Activated CD4-positive, alpha-beta T cell treated with anti-CD3 and anti-CD28 coated beads, Interleukin-2, amount 10 ng/mL, durations not matched to agents 7 days and 5 days (primary cell): ENCODE measurements around the gene CRHR1. TPM values are rescaled to one million over a fixed set of nuclear protein-coding genes. Genes with fewer than 3 reads are reported as not detected.
"Not testable (repeated sequence)": the region's sequence is repeated elsewhere in the genome, so short reads cannot be mapped to it uniquely, and the experiment has no call there.

Source experiments
- CTCF ChIA-PET: fragments of 350-600 bp; sonication (Branson Sonifier 250); formaldehyde crosslinking; loops from one replicate; lab custom pipeline; 2021; ENCODE audit warnings: antibody characterized with exemption; lab: Charles Lee
- POLR2A ChIA-PET: fragments of 350-600 bp; sonication (Branson Sonifier 250); formaldehyde crosslinking; loops from one replicate; lab custom pipeline; 2021; ENCODE audit warnings: antibody characterized with exemption; lab: Charles Lee
- DNase-seq: peaks from one replicate; pipeline ENCODE4 v3.0.0-alpha.2; 2020
- H3K27ac Mint-ChIP-seq: one replicate; pipeline ENCODE4 v1.8.0; 2021; ENCODE audit warnings: mild to moderate bottlenecking, moderate library complexity, mixed read lengths
- H3K27me3 Mint-ChIP-seq: one replicate; pipeline ENCODE4 v1.8.0; 2021; ENCODE audit warnings: mixed read lengths
- H3K36me3 Mint-ChIP-seq: one replicate; pipeline ENCODE4 v1.8.0; 2021; ENCODE audit warnings: low read depth, mixed read lengths
- H3K4me1 Mint-ChIP-seq: one replicate; pipeline ENCODE4 v1.8.0; 2021; ENCODE audit warnings: mixed read lengths
- H3K4me3 Mint-ChIP-seq: one replicate; pipeline ENCODE4 v1.8.0; 2021; ENCODE audit warnings: mild to moderate bottlenecking, moderate library complexity, mixed read lengths
- H3K9me3 Mint-ChIP-seq: one replicate; pipeline ENCODE4 v1.8.0; 2021; ENCODE audit warnings: mixed read lengths
- total RNA-seq, 2 experiments: library from RNA; stranded (reverse); gene quantifications; one replicate each; pipeline ENCODE4 v1.2.3, GENCODE V29; 2021

The CRHR1 gene
- total RNA-seq, 2 experiments from 2014 or later, result not detected

- ChIA-PET POLR2A (no interaction called here), CTCF (no interaction called here)
- H3K27ac Mint-ChIP-seq, result no peak overlapping the region
- no peak overlapping the region for H3K4me3 Mint-ChIP-seq
- H3K27me3 Mint-ChIP-seq, result peaks cover 9% of the 10 kb centered on the region
- H3K36me3 Mint-ChIP-seq, result no peaks in the 10 kb centered on the region
- DNase-seq, result no peak
- peaks cover 1% of the 10 kb centered on the region for H3K4me1 Mint-ChIP-seq
- H3K9me3 Mint-ChIP-seq, result no peaks in the 10 kb centered on the region
Measured at GRCh38 chr17:45857977-45858708, 74.0 kb downstream of the CRHR1 start.

GRCh38 chr17:45861165-45861564 lies 77.0 kb downstream of the CRHR1 start:
- Mint-ChIP-seq H3K27me3 (peaks cover 20% of the 10 kb centered on the region), H3K27ac (no peak overlapping the region), H3K4me1 (peaks cover 8% of the 10 kb centered on the region), H3K4me3 (no peak overlapping the region), H3K36me3 (no peaks in the 10 kb centered on the region), H3K9me3 (no peaks in the 10 kb centered on the region)
- ChIA-PET CTCF (no interaction called here), POLR2A (no interaction called here)
- no peak for DNase-seq

GRCh38 chr17:45862127-45862526 lies 78.0 kb downstream of the CRHR1 start:
- CTCF ChIA-PET, H3K36me3 Mint-ChIP-seq, POLR2A ChIA-PET, H3K4me1 Mint-ChIP-seq, DNase-seq, H3K27ac Mint-ChIP-seq, H3K4me3 Mint-ChIP-seq, H3K9me3 Mint-ChIP-seq: not testable (repeated sequence)
- H3K27me3 Mint-ChIP-seq, result peaks cover 20% of the 10 kb centered on the region

GRCh38 chr17:45863857-45864654 lies 79.9 kb downstream of the CRHR1 start:
- POLR2A ChIA-PET, result no interaction called here
- Mint-ChIP-seq H3K27me3 (peaks cover 17% of the 10 kb centered on the region), H3K4me3 (no peak overlapping the region), H3K9me3 (no peaks in the 10 kb centered on the region), H3K4me1 (peaks cover 8% of the 10 kb centered on the region), H3K36me3 (no peaks in the 10 kb centered on the region), H3K27ac (no peak overlapping the region)
- CTCF ChIA-PET, result interaction anchor here (1.1 kb wide), 2 partner anchors 9 to 12 kb away, joined by 3 read pairs; no protein-coding TSS in a partner anchor
- no peak for DNase-seq

GRCh38 chr17:45867171-45867570 lies 83.1 kb downstream of the CRHR1 start:
- H3K4me1 Mint-ChIP-seq, result peaks cover 8% of the 10 kb centered on the region

GRCh38 chr17:45867702-45868101 lies 83.6 kb downstream of the CRHR1 start:
- Mint-ChIP-seq H3K9me3 (no peaks in the 10 kb centered on the region), H3K36me3 (no peaks in the 10 kb centered on the region), H3K4me1 (peaks cover 8% of the 10 kb centered on the region), H3K4me3 (no peak overlapping the region), H3K27me3 (peaks cover 13% of the 10 kb centered on the region), H3K27ac (no peak overlapping the region)
- no peak for DNase-seq
- CTCF ChIA-PET, result interaction anchor here (0.6 kb wide), 1 partner anchor 184 kb away, joined by 3 read pairs; no protein-coding TSS in a partner anchor
- POLR2A ChIA-PET, result no interaction called here

More at GRCh38 chr17:45867171-45867570, 83.1 kb downstream of the CRHR1 start:
- Mint-ChIP-seq H3K27ac (no peak overlapping the region), H3K27me3 (peaks cover 13% of the 10 kb centered on the region), H3K36me3 (no peaks in the 10 kb centered on the region), H3K4me3 (no peak overlapping the region), H3K9me3 (no peaks in the 10 kb centered on the region)
- no peak for DNase-seq
- CTCF ChIA-PET, result no interaction called here
- POLR2A ChIA-PET, result no interaction called here

- no peak for DNase-seq
- H3K4me3 Mint-ChIP-seq, result no peak overlapping the region
- H3K27me3 Mint-ChIP-seq, result peaks cover 12% of the 10 kb centered on the region
- no peak overlapping the region for H3K27ac Mint-ChIP-seq
- ChIA-PET CTCF (no interaction called here), POLR2A (no interaction called here)
- H3K36me3 Mint-ChIP-seq, result no peaks in the 10 kb centered on the region
- H3K9me3 Mint-ChIP-seq, result no peaks in the 10 kb centered on the region
- peaks cover 9% of the 10 kb centered on the region for H3K4me1 Mint-ChIP-seq
Measured at GRCh38 chr17:45868276-45868675, 84.2 kb downstream of the CRHR1 start.

- peaks cover 7% of the 10 kb centered on the region for H3K4me1 Mint-ChIP-seq
- H3K27me3 Mint-ChIP-seq, result peaks cover 8% of the 10 kb centered on the region
- H3K27ac Mint-ChIP-seq, result no peak overlapping the region
- ChIA-PET CTCF (interaction anchor here (1.0 kb wide), 1 partner anchor 10 kb away, joined by 3 read pairs; no protein-coding TSS in a partner anchor), POLR2A (no interaction called here)
- no peak for DNase-seq
- H3K9me3 Mint-ChIP-seq, result no peaks in the 10 kb centered on the region
- H3K4me3 Mint-ChIP-seq, result no peak overlapping the region
- H3K36me3 Mint-ChIP-seq, result no peaks in the 10 kb centered on the region
Measured at GRCh38 chr17:45869676-45870341, 85.7 kb downstream of the CRHR1 start.

GRCh38 chr17:45870342-45870974 lies 86.3 kb downstream of the CRHR1 start:
- no peak for DNase-seq
- CTCF ChIA-PET, result no interaction called here
- Mint-ChIP-seq H3K36me3 (no peaks in the 10 kb centered on the region), H3K27ac (no peak overlapping the region), H3K4me3 (no peak overlapping the region), H3K27me3 (peaks cover 5% of the 10 kb centered on the region), H3K4me1 (peaks cover 7% of the 10 kb centered on the region), H3K9me3 (no peaks in the 10 kb centered on the region)
- POLR2A ChIA-PET, result no interaction called here

GRCh38 chr17:45871718-45872117 lies 87.6 kb downstream of the CRHR1 start:
- CTCF ChIA-PET, result no interaction called here
- Mint-ChIP-seq H3K36me3 (no peaks in the 10 kb centered on the region), H3K27ac (no peak overlapping the region), H3K9me3 (no peaks in the 10 kb centered on the region), H3K4me3 (no peak overlapping the region), H3K4me1 (peaks cover 7% of the 10 kb centered on the region), H3K27me3 (peaks cover 4% of the 10 kb centered on the region)
- DNase-seq, result no peak
- POLR2A ChIA-PET, result no interaction called here

GRCh38 chr17:45873728-45874127 lies 89.6 kb downstream of the CRHR1 start:
- CTCF ChIA-PET, result interaction anchor here (0.6 to 1.4 kb wide), 3 partner anchors 9 to 43 kb away, joined by 3 read pairs; no protein-coding TSS in a partner anchor
- Mint-ChIP-seq H3K9me3 (no peaks in the 10 kb centered on the region), H3K27me3 (peaks cover 8% of the 10 kb centered on the region), H3K4me3 (no peak overlapping the region), H3K4me1 (peaks cover 7% of the 10 kb centered on the region), H3K27ac (peak overlapping the region; percentile 65), H3K36me3 (no peaks in the 10 kb centered on the region)
- peak; percentile 29 for DNase-seq
- POLR2A ChIA-PET, result interaction anchor here (0.7 kb wide), 1 partner anchor 196 kb away, joined by 6 read pairs; no protein-coding TSS in a partner anchor

- H3K4me3 Mint-ChIP-seq, result no peak overlapping the region
- H3K27ac Mint-ChIP-seq, result no peak overlapping the region
- H3K4me1 Mint-ChIP-seq, result peaks cover 7% of the 10 kb centered on the region
- no peaks in the 10 kb centered on the region for H3K9me3 Mint-ChIP-seq
- no peak for DNase-seq
- ChIA-PET CTCF (interaction anchor here (0.6 to 1.1 kb wide), 2 partner anchors 22 to 43 kb away, joined by 3 read pairs; no protein-coding TSS in a partner anchor), POLR2A (interaction anchor here (0.7 kb wide), 1 partner anchor 196 kb away, joined by 6 read pairs; no protein-coding TSS in a partner anchor)
- peaks cover 8% of the 10 kb centered on the region for H3K27me3 Mint-ChIP-seq
- H3K36me3 Mint-ChIP-seq, result no peaks in the 10 kb centered on the region
Measured at GRCh38 chr17:45874151-45874550, 90.0 kb downstream of the CRHR1 start.
